ENCODE measurements around the gene TFF2.

Gene TFF2

GRCh38 chr21:42302076-42302650 is 48.6 kb downstream of the TFF2 start:
- DNase-seq, result no peak

GRCh38 chr21:42301371-42302075 is 49.3 kb downstream of the TFF2 start:
- no peak for DNase-seq

GRCh38 chr21:42300956-42301355 is 49.8 kb downstream of the TFF2 start:
- no peak for DNase-seq

- DNase-seq, result no peak
These were observed 50.7 kb downstream of the TFF2 start for GRCh38 chr21:42300045-42300583.

- DNase-seq, result no peak
These were observed 51.3 kb downstream of the TFF2 start for GRCh38 chr21:42299324-42300044.

GRCh38 chr21:42298657-42299056 is 52.1 kb downstream of the TFF2 start:
- DNase-seq, result no peak

- DNase-seq, result no peak
These were observed 52.6 kb downstream of the TFF2 start for GRCh38 chr21:42298237-42298636.

GRCh38 chr21:42297377-42297776 is 53.4 kb downstream of the TFF2 start:
- no peak for DNase-seq

GRCh38 chr21:42296501-42296900 is 54.3 kb downstream of the TFF2 start:
- no peak for DNase-seq
